ENCODE data around the gene TMEM128.
"Not testable (repeated sequence)": the region's sequence is repeated elsewhere in the genome, so short reads cannot be mapped to it uniquely, and the experiment has no call there.

TMEM128 gene

DNA sequence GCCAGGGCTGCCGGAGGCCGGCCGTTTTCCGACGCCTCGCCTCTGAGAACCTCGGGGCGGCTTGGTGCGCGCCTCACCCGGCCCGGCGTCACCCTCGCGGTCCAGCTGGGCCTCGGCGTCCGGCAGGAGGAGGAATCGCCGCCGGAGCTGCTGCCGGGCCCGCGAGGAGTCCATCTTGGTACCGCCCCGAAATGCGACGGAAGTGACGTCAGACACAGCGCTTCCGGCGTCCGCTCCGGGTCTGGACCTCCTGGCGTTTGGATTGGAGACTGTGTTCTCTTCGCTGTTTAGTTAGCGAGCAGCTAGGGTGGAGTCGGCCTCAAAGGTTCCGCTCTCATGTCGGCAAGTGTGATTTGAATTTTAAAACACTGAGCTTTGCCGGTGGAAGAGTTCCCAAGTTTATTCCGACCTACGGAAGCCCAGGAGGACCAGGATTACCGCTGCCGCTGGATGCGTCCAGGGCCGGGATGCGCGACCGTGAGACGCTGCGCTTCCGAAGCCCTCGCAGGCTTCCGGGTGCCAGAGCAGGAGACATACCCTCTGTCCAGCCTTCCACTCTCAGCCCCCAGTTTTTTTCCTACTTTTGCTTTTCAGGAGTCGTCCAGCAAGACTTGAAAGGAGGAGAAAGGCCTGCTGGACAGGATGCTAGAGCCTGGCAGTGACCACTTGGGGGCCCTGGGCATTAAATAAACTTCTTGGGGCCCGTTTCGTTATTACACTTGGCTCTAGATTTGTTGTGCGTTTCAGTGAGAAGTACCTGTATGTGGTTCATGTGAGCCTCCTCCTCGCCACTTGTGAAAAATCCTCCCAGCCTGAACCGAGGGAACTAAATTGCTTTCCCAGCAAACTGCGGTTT lies at the start of gene TMEM128:
Gene TMEM128, minus strand, starts transcription at position 195 of the 856 bp plus-strand sequence. Its CDS starts 21 bp downstream, at position 174.
- peak; percentile 86 to 94 for DNase-seq (ENCODE audit: low read depth in 1 of 2, low spot score in 1 of 2)

GRCh38 chr4:4296283-4296846 lies 48.3 kb upstream of the TMEM128 start:
- no peak for DNase-seq (ENCODE audit: low read depth in 1 of 2, low spot score in 1 of 2)

GRCh38 chr4:4293279-4293678 lies 45.3 kb upstream of the TMEM128 start:
- DNase-seq (ENCODE audit: low read depth in 1 of 2, low spot score in 1 of 2) = no peak

GRCh38 chr4:4289941-4290850 lies 42.2 kb upstream of the TMEM128 start, which contains the start of the genes LYAR and ZBTB49:
LYAR (minus strand) TSS chr4:4290154; CDS start chr4:4283742, 6,412 bp downstream.
ZBTB49 (plus strand) TSS chr4:4290251; CDS start chr4:4299946, 9,695 bp downstream.
- peak; percentile 93 to 94 for DNase-seq (ENCODE audit: low read depth in 1 of 2, low spot score in 1 of 2)

DNA sequence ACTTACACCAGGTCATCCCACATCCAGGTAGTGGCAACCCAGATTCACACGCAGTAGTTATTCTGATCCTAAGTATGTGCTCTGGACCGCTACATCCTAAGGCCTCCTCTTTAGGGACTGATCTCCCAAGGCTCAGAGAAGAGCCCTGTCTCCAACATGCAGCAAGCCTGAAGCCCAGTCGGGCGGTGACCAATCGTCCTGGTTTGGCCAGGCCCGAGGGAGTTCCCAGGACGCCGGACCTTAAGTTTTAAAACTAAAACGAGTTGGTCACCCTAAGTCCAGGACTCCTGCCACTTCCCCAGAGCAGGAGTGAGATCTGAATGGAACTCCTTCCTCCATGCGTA lies 41.5 kb upstream of the TMEM128 start:
- DNase-seq (ENCODE audit: low read depth in 1 of 2, low spot score in 1 of 2) = peak in 1 of 2 donors; percentile 4

DNA sequence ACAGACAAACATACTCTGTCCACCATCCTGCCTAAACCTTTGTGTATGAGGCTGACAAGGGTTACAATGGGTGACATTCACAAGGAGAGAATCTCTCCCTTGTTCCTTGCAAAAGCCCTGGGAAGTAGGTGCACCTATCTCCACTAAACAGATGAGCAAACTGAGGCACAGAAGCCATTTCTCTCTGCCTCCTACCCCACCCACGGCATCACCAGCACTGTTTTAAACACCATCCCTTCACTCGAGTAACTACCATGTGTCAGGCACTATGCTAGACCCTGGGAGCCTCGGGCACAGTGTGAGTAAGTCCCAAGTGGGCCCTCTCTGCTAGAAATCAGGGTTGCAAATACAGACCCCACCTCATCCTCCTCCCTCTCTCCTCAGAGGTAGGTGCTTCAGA lies 41.0 kb upstream of the TMEM128 start:
- no peak for DNase-seq (ENCODE audit: low read depth in 1 of 2, low spot score in 1 of 2)

DNA sequence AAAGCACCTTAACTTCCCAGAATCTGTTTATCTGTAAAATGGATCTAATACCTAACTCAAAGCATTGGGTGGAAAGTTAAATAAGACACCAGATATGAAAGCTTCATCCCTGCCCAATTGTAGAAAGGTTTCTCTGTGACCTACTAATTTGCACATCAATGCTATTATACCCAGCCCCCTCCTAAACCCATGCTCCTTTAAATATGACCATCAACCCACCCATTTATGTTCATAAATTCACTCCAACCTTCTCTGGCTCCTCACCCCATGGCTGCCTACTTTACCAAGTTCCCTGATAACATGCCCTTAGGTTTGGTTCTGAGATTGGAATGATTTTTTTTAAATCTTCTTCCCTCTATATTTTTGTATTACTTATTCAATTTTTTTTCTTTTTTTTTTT lies 40.1 kb upstream of the TMEM128 start:
- DNase-seq (ENCODE audit: low read depth in 1 of 2, low spot score in 1 of 2) = no peak

- DNase-seq (ENCODE audit: low read depth in 1 of 2, low spot score in 1 of 2) = no peak
Observed at GRCh38 chr4:4284827-4285618, 37.0 kb upstream of the TMEM128 start.

DNA sequence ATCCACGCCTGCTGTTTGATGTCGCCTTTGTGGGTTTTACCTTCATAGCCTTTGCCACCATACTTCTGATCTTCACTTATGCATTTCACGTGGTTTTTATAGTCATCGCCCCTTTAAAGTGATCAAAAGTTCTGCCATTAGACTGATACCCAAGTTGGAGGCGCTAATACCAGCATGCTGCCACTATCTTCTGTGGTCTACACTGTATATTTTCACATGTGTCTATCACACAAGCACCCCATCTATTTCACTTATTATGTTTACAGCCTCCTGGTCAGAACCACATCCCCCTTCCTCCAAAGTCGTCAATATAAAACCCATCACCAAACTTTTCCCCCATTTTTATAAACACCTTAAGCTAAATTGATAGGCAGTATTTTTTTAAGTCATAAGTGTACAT lies 33.8 kb upstream of the TMEM128 start:
- no peak for DNase-seq (ENCODE audit: low read depth in 1 of 2, low spot score in 1 of 2)

GRCh38 chr4:4277531-4277930 lies 29.5 kb upstream of the TMEM128 start:
- DNase-seq (ENCODE audit: low read depth in 1 of 2, low spot score in 1 of 2) = no peak

GRCh38 chr4:4274226-4274625 lies 26.2 kb upstream of the TMEM128 start:
- DNase-seq (ENCODE audit: low read depth in 1 of 2, low spot score in 1 of 2) = no peak

- no peak for DNase-seq (ENCODE audit: low read depth in 1 of 2, low spot score in 1 of 2)
Observed at GRCh38 chr4:4271912-4272311, 23.9 kb upstream of the TMEM128 start.

GRCh38 chr4:4270529-4270928 lies 22.5 kb upstream of the TMEM128 start:
- DNase-seq (ENCODE audit: low read depth in 1 of 2, low spot score in 1 of 2) = no peak

- no peak for DNase-seq (ENCODE audit: low read depth in 1 of 2, low spot score in 1 of 2)
Observed at GRCh38 chr4:4269856-4270255, 21.8 kb upstream of the TMEM128 start.

- DNase-seq (ENCODE audit: low read depth in 1 of 2, low spot score in 1 of 2) = no peak
Observed at GRCh38 chr4:4269331-4269731, 21.3 kb upstream of the TMEM128 start.

- no peak for DNase-seq (ENCODE audit: low read depth in 1 of 2, low spot score in 1 of 2)
Observed at GRCh38 chr4:4268776-4269175, 20.8 kb upstream of the TMEM128 start.

DNA sequence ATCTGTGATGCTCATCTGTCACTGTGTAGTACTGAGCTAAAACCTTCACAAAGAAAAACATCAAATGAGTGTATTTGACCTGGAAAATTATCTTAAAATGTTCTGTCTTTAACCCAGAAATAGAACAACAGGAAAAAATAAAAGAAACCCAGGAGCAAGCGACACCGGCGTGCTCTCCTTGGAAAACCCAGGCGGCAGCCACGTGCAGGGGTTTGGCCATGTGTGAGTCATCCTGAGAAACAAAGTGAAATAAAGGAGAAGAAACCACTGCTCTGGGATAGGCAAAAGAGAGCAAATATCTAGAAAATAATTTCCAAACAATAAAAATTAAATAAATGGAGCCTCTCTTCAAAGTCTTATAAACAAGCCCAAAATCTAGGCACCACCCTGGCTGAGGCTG lies 20.0 kb upstream of the TMEM128 start:
- DNase-seq (ENCODE audit: low read depth in 1 of 2, low spot score in 1 of 2) = no peak

GRCh38 chr4:4260185-4260751 lies 12.2 kb upstream of the TMEM128 start:
- no peak for DNase-seq (ENCODE audit: low read depth in 1 of 2, low spot score in 1 of 2)

DNA sequence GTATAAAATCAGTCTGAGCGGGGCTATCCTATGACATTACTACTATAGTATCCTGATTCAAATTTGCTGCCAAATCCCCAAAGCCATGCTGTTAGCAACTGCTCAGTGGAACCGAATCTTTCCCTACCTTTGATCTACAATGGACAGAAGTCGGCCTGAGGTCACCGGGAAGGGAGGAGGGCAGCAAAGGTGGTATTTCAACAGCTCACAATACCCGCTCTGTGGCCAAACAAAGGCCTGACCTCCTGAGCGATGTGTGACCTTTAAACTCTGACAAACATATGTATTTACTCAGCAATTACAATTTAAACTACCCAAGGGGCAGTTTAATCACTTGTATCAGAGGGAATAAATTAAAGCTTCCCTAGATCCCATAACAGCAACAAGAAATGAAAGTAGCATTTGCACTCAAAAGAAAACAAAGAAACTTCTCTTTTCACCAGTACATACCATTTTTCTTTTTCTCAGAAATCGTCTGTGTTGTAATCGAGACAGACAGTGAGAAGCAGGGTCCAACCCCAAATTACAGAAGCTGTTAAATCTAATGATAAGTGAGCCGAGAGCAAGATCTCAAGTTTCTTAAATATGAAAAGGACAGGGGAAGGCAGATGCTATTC lies 11.6 kb upstream of the TMEM128 start:
- no peak for DNase-seq (ENCODE audit: low read depth in 1 of 2, low spot score in 1 of 2)

GRCh38 chr4:4257705-4258104 lies 9.7 kb upstream of the TMEM128 start:
- not testable (repeated sequence) for DNase-seq (ENCODE audit: low read depth in 1 of 2, low spot score in 1 of 2)

Measured in activated CD4-positive, alpha-beta T cell treated with anti-CD3 and anti-CD28 coated beads, Interleukin-2, amount 50 U/mL, for 24 hours (primary cell).